Endothelial cell of umbilical vein (primary cell): ENCODE results near the gene KIF4A. TPM values are rescaled to one million over a fixed set of nuclear protein-coding genes. Genes with fewer than 3 reads are reported as not detected.

Experiments used
- BruUV-seq: library from RNA; stranded (reverse); fragments of 400-500 nt; replicated peaks from 2 replicates; lab custom pipeline; 2021; lab: Mats Ljungman, UMichigan
- CTCF ChIA-PET: fragments of 300-600, 350-600 bp; sonication (Branson Sonifier 250); formaldehyde crosslinking; loops from one replicate; lab custom pipeline; 2021; ENCODE audit warnings: antibody characterized with exemption, inconsistent platforms; lab: Charles Lee
- POLR2A ChIA-PET: fragments of 300-600, 350-600 bp; sonication (Branson Sonifier 250); formaldehyde crosslinking; loops from one replicate; lab custom pipeline; 2021; ENCODE audit warnings: antibody characterized with exemption, inconsistent platforms; lab: Charles Lee
- DNase-seq: peaks from one replicate; pipeline ENCODE4 v3.0.0-alpha.2; 2011; ENCODE audit warnings: low read depth, low spot score
- FAIRE-seq: peaks from 2 replicates; lab custom pipeline; 2011; peaks lifted over from hg19 to GRCh38; lab: Jason Lieb, UNC
- H2AFZ ChIP-seq: 2 replicates; pipeline ENCODE4 v1.6.0; 2012; ENCODE audit warnings: low read depth, low read length, control low read depth, inconsistent platforms
- H3K27ac ChIP-seq: 2 replicates; pipeline ENCODE4 v1.5.1; 2011; ENCODE audit warnings: low read depth, mild to moderate bottlenecking, control low read depth, low read length, moderate library complexity; ENCODE audit not compliant: insufficient read depth
- H3K27me3 ChIP-seq, 2 experiments: 2 replicates each; pipeline versions ENCODE4 v1.6.0 to v1.6.1; 2011; ENCODE audit warnings: low read length in 2 of 2, mixed read lengths in 1 of 2; ENCODE audit not compliant: control insufficient read depth in 2 of 2, insufficient read depth in 2 of 2
- H3K36me3 ChIP-seq, 2 experiments: 2 replicates in 1 of 2; 3 replicates in 1 of 2; pipeline ENCODE4 v1.5.1; 2011; ENCODE audit warnings: low read length in 2 of 2, mild to moderate bottlenecking in 1 of 2, moderate library complexity in 1 of 2; ENCODE audit not compliant: control insufficient read depth in 2 of 2, insufficient read depth in 2 of 2; ENCODE audit errors: extremely low read depth in 1 of 2
- H3K4me1 ChIP-seq: 3 replicates; pipeline ENCODE4 v1.5.1; 2011; ENCODE audit warnings: mild to moderate bottlenecking, low read length; ENCODE audit not compliant: control insufficient read depth, insufficient read depth; ENCODE audit errors: extremely low read depth
- H3K4me2 ChIP-seq: 2 replicates; pipeline ENCODE4 v1.6.1; 2011; ENCODE audit warnings: low read length, control low read depth, mixed read lengths; ENCODE audit not compliant: insufficient read depth
- H3K4me3 ChIP-seq, 3 experiments: fragments of 200-600 bp in 1 of 3; sonication (generic), shearing (Covaris generic) in 1 of 3; replicated peaks in 1 of 3; 2 replicates each; pipeline ENCODE4 v1.5.1; 2011 to 2016; ENCODE audit warnings: control low read depth in 3 of 3, low read length in 3 of 3, mild to moderate bottlenecking in 2 of 3, inconsistent platforms in 1 of 3, low read depth in 1 of 3, moderate library complexity in 1 of 3; ENCODE audit not compliant: insufficient read depth in 1 of 3
- H3K79me2 ChIP-seq: 2 replicates; pipeline ENCODE4 v1.6.0; 2012; ENCODE audit warnings: low read length, inconsistent platforms; ENCODE audit not compliant: control insufficient read depth, insufficient read depth
- H3K9ac ChIP-seq: replicated peaks from 2 replicates; pipeline ENCODE3; 2011; ENCODE audit warnings: low read length, control low read depth; ENCODE audit not compliant: insufficient read depth; ENCODE audit errors: extremely low read depth
- H3K9me1 ChIP-seq: replicated peaks from 3 replicates; pipeline ENCODE4 v1.6.0; 2011; ENCODE audit warnings: mild to moderate bottlenecking, low read length; ENCODE audit not compliant: control insufficient read depth, insufficient read depth; ENCODE audit errors: extremely low read depth
- H3K9me3 ChIP-seq: replicated peaks from 2 replicates; pipeline ENCODE4 v1.5.1; 2012; ENCODE audit warnings: low read length, inconsistent platforms; ENCODE audit not compliant: control insufficient read depth, insufficient read depth
- H4K20me1 ChIP-seq: replicated peaks from 2 replicates; pipeline ENCODE3; 2011; ENCODE audit warnings: mild to moderate bottlenecking, low read length; ENCODE audit not compliant: control insufficient read depth, insufficient read depth; ENCODE audit errors: extremely low read depth
- EZH2 ChIP-seq: IDR thresholded peaks from 2 replicates; pipeline ENCODE4 v1.6.1; 2012; ENCODE audit warnings: borderline replicate concordance, low read depth, mild to moderate bottlenecking, moderate library complexity, low read length, inconsistent platforms; ENCODE audit not compliant: severe bottlenecking
- FOS ChIP-seq: IDR thresholded peaks from 2 replicates; pipeline ENCODE4 v1.6.1; 2011; ENCODE audit warnings: mild to moderate bottlenecking, low read length, moderate library complexity, borderline replicate concordance; ENCODE audit not compliant: insufficient read depth
- GATA2 ChIP-seq: IDR thresholded peaks from 2 replicates; pipeline ENCODE4 v1.7.0; 2011; ENCODE audit warnings: low read depth, mild to moderate bottlenecking, moderate library complexity, mixed read lengths, low read length; ENCODE audit not compliant: insufficient read length, insufficient read depth
- JUN ChIP-seq: IDR thresholded peaks from 2 replicates; pipeline ENCODE4 v1.6.1; 2011; ENCODE audit warnings: borderline replicate concordance, low read depth; ENCODE audit not compliant: insufficient read length, insufficient read depth
- MYC ChIP-seq: IDR thresholded peaks from one replicate; pipeline ENCODE4 v1.6.1; 2011; ENCODE audit warnings: mild to moderate bottlenecking, low read depth, low read length
- POLR2A ChIP-seq: IDR thresholded peaks from 2 replicates; pipeline ENCODE4 v1.6.1; 2012; ENCODE audit warnings: low read depth, mild to moderate bottlenecking, control low read depth, low read length
- POLR2AphosphoS5 ChIP-seq: IDR thresholded peaks from 2 replicates; pipeline ENCODE4 v1.6.1; 2012; ENCODE audit warnings: low read depth, mild to moderate bottlenecking, control low read depth, low read length, moderate library complexity; ENCODE audit not compliant: insufficient read depth
- dilution Hi-C: fragments of 300-500 bp; cut with MboI; formaldehyde crosslinking; loops from one replicate; pipeline ENCODE4 v1.15.0; 2019; ENCODE audit warnings: low sequenced_read_pairs; ENCODE audit not compliant: extremely low pct_ligation_motif_present
- intact Hi-C: fragments of 100-400 bp; cut with micrococcal nuclease; formaldehyde crosslinking; loops from one replicate; pipeline ENCODE4 v1.10.0; 2022
- polyA plus RNA-seq, 4 experiments: library from polyadenylated mRNA; depleted of rRNA in 3 of 4; stranded (reverse) in 3 of 4; unstranded in 1 of 4; fragments of >200 nt; gene quantifications; 2 replicates each; pipeline versions ENCODE4 v1.2.1 to v1.2.3, GENCODE V29; 2011 to 2012; ENCODE audit warnings: missing spikeins in 1 of 4
- total RNA-seq: library from RNA; stranded (reverse); gene quantifications from 2 replicates; pipeline ENCODE4 v1.2.3, GENCODE V29; 2021
- TF ChIP-seq, protein P1 (sequence below), 2 donors: IDR thresholded peaks; 1 replicate in 1 of 2; 2 replicates in 1 of 2; pipeline ENCODE4 v1.5.1; 2011; ENCODE audit warnings: low read length in 2 of 2, mild to moderate bottlenecking in 2 of 2, moderate library complexity in 2 of 2, control low read depth in 1 of 2, inconsistent platforms in 1 of 2, low read depth in 1 of 2; ENCODE audit not compliant: insufficient read depth in 1 of 2; ENCODE audit errors: extremely low read depth in 1 of 2
- TF ChIP-seq, protein P2 (sequence below): IDR thresholded peaks from 2 replicates; pipeline ENCODE4 v1.6.1; 2011; ENCODE audit not compliant: insufficient read depth, insufficient read length

Gene KIF4A
- total and polyA plus RNA-seq, 2 donors (not counting 3 experiments of a cell fraction or from before 2014, with no cell fraction given) = 9.6 to 41.3 TPM

DNA sequence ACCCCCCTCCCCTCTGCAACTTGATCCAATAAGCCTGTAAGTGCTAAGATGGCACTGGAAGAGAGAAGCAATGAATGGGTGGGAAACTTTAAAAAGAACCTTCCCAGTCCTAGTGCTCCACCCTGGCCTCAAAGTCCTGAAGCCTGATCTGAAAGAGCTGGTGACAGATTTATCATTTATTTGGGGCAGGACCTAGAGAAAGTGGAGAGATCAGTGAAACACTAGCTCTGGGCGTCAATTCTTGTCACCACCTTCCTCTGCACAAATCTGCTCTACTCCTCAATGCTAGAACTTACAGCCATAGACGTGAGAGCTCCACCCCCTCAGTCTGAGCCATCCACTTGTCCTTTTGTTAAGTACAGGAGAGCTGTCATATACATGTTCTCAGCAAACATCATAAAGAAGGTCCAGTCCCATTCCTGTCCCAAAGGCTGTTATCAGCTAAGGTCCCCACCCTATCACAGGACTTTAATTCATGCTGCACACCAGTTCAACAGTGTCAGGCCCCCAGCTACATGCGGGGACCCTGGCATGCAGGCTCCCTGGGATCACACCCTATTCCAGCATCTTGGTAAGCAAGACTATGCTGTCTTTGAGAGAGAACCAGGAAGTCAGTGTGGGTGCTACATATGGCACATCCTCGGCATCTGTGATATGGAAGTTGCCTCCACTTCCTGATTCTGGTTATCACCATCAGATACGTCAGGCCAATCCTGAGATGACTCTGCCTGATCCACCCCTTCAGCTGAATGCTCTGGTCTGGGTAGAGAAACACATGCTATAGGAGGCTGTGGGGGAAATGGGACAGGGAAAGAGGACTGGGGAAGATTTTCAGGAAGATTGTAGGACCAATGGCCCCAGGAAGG lies 32.2 kb upstream of the KIF4A start:
- CTCF ChIA-PET = no interaction called here
- no peak for FAIRE-seq

More for the DNA sequence above, 32.2 kb upstream of the KIF4A start:
- POLR2A ChIA-PET = no interaction called here
- DNase-seq = no peak
- intact Hi-C loops (no loop called here), dilution Hi-C loops (no loop called here)
- no peaks in the 10 kb centered on the region for H3K9me1 ChIP-seq
- H3K36me3 ChIP-seq = no peaks in the 10 kb centered on the region
- no peak overlapping the region for H2AFZ ChIP-seq
- no peaks in the 10 kb centered on the region for H3K27me3 ChIP-seq
- no peak overlapping the region for H3K9ac ChIP-seq
- H3K79me2 ChIP-seq = no peaks in the 10 kb centered on the region
- no peaks in the 10 kb centered on the region for H3K4me1 ChIP-seq
- no TSS peak for BruUV-seq
- H3K27ac ChIP-seq = no peak overlapping the region
- H3K9me3 ChIP-seq = no peaks in the 10 kb centered on the region
- H4K20me1 ChIP-seq = no peaks in the 10 kb centered on the region
- no peak overlapping the region for H3K4me3 ChIP-seq
- H3K4me2 ChIP-seq = no peak overlapping the region
- TF ChIP-seq GATA2 (no peak), JUN (no peak), POLR2AphosphoS5 (no peak), EZH2 (no peak), POLR2A (no peak), MYC (no peak), FOS (no peak)
- TF ChIP-seq, protein P1, sequence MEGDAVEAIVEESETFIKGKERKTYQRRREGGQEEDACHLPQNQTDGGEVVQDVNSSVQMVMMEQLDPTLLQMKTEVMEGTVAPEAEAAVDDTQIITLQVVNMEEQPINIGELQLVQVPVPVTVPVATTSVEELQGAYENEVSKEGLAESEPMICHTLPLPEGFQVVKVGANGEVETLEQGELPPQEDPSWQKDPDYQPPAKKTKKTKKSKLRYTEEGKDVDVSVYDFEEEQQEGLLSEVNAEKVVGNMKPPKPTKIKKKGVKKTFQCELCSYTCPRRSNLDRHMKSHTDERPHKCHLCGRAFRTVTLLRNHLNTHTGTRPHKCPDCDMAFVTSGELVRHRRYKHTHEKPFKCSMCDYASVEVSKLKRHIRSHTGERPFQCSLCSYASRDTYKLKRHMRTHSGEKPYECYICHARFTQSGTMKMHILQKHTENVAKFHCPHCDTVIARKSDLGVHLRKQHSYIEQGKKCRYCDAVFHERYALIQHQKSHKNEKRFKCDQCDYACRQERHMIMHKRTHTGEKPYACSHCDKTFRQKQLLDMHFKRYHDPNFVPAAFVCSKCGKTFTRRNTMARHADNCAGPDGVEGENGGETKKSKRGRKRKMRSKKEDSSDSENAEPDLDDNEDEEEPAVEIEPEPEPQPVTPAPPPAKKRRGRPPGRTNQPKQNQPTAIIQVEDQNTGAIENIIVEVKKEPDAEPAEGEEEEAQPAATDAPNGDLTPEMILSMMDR (IDR thresholded peaks at IDR 0.05; ENCODE audit: extremely low read depth in 1 of 2, insufficient read depth in 1 of 2, low read depth in 1 of 2, low read length in 2 of 2) = no peak
- TF ChIP-seq, protein P2, sequence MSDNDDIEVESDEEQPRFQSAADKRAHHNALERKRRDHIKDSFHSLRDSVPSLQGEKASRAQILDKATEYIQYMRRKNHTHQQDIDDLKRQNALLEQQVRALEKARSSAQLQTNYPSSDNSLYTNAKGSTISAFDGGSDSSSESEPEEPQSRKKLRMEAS = no peak
